GM23338 (cell line): ENCODE measurements around the gene WWOX. TPM values are rescaled to one million over a fixed set of nuclear protein-coding genes. Genes with fewer than 3 reads are reported as not detected.

ENCODE experiments used
- ATAC-seq: fragments of 200-7000 bp; cut with Tn5 transposase; 3 replicates; pipeline ENCODE4 v1.9.1; 2020
- DNase-seq: peaks from one replicate; pipeline ENCODE4 v3.0.0-alpha.2; 2015; ENCODE audit warnings: low spot score
- H2AFZ ChIP-seq: fragments of 200-600 bp; sonication (generic); 2 replicates; pipeline ENCODE4 v1.8.0; 2016; ENCODE audit warnings: antibody characterized with exemption, mild to moderate bottlenecking, moderate library complexity
- H3F3A ChIP-seq: fragments of 200-600 bp; sonication (generic); replicated peaks from 2 replicates; pipeline ENCODE4 v1.8.0; 2017; ENCODE audit warnings: antibody characterized with exemption, mixed run types, low read depth
- H3K27ac ChIP-seq: fragments of 200-600 bp; sonication (generic); 2 replicates; pipeline ENCODE4 v1.6.1; 2016; ENCODE audit warnings: low read depth
- H3K27me3 ChIP-seq: fragments of 200-600 bp; sonication (generic); 2 replicates; pipeline ENCODE4 v1.8.0; 2016; ENCODE audit warnings: mild to moderate bottlenecking, mixed run types, moderate library complexity; ENCODE audit not compliant: insufficient read depth
- H3K36me3 ChIP-seq: fragments of 200-600 bp; sonication (generic); 2 replicates; pipeline ENCODE4 v1.8.0; 2016; ENCODE audit warnings: mild to moderate bottlenecking; ENCODE audit not compliant: insufficient read depth
- H3K4me1 ChIP-seq: fragments of 200-600 bp; sonication (generic); 2 replicates; pipeline ENCODE4 v1.8.0; 2016; ENCODE audit warnings: mild to moderate bottlenecking, moderate library complexity; ENCODE audit not compliant: insufficient read depth
- H3K4me2 ChIP-seq: fragments of 200-600 bp; sonication (generic); 2 replicates; pipeline ENCODE4 v1.7.1; 2017; ENCODE audit warnings: mixed run types
- H3K4me3 ChIP-seq: fragments of 200-600 bp; sonication (generic); 2 replicates; pipeline ENCODE4 v1.6.1; 2016; ENCODE audit warnings: mixed run types
- H3K79me2 ChIP-seq: fragments of 200-600 bp; sonication (generic); replicated peaks from 2 replicates; pipeline ENCODE4 v1.8.0; 2017; ENCODE audit warnings: mild to moderate bottlenecking; ENCODE audit not compliant: insufficient read depth
- H3K9me2 ChIP-seq: fragments of 200-600 bp; sonication (generic); 2 replicates; pipeline ENCODE4 v1.8.0; 2017; ENCODE audit not compliant: insufficient read depth
- H4K20me1 ChIP-seq: fragments of 200-600 bp; sonication (generic); replicated peaks from 2 replicates; pipeline ENCODE4 v1.8.0; 2017; ENCODE audit warnings: mild to moderate bottlenecking; ENCODE audit not compliant: insufficient read depth
- H3K27ac Mint-ChIP-seq: 2 replicates; pipeline ENCODE4 v1.8.0; 2020; ENCODE audit warnings: inconsistent platforms, mild to moderate bottlenecking, moderate library complexity, mixed read lengths
- H3K27me3 Mint-ChIP-seq: 3 replicates; pipeline ENCODE4 v1.8.0; 2022; ENCODE audit warnings: low read depth, mild to moderate bottlenecking, moderate library complexity, mixed read lengths, inconsistent platforms; ENCODE audit not compliant: insufficient read depth, poor library complexity
- H3K36me3 Mint-ChIP-seq: 3 replicates; pipeline ENCODE4 v1.8.0; 2021; ENCODE audit warnings: low read depth, mild to moderate bottlenecking, inconsistent platforms, moderate library complexity, mixed read lengths
- H3K4me1 Mint-ChIP-seq: 3 replicates; pipeline ENCODE4 v1.8.0; 2020; ENCODE audit warnings: mild to moderate bottlenecking, inconsistent platforms, mixed read lengths
- H3K4me3 Mint-ChIP-seq: 3 replicates; pipeline ENCODE4 v1.8.0; 2021; ENCODE audit warnings: moderate library complexity, mild to moderate bottlenecking, inconsistent platforms, mixed read lengths
- H3K9me3 Mint-ChIP-seq: 3 replicates; pipeline ENCODE4 v1.8.0; 2020; ENCODE audit warnings: moderate library complexity, mild to moderate bottlenecking, inconsistent platforms, mixed read lengths
- CTCF ChIP-seq, 2 experiments: fragments of 200-600 bp in 1 of 2; sonication (generic) in 1 of 2; conservative IDR thresholded peaks; 2 replicates each; pipeline versions ENCODE4 v1.5.1 to v1.6.1; 2016 to 2017; ENCODE audit warnings: antibody characterized with exemption in 2 of 2, low read depth in 2 of 2, mild to moderate bottlenecking in 2 of 2, moderate library complexity in 1 of 2
- EZH2 ChIP-seq: fragments of 200-600 bp; sonication (generic); IDR thresholded peaks from one replicate; pipeline ENCODE4 v1.8.0; 2017; ENCODE audit warnings: antibody characterized with exemption, mild to moderate bottlenecking, low read depth; ENCODE audit not compliant: unreplicated experiment
- JUNB ChIP-seq: IDR thresholded peaks from one replicate; pipeline ENCODE4 v1.6.1; 2016; ENCODE audit warnings: antibody characterized with exemption; ENCODE audit not compliant: unreplicated experiment
- REST ChIP-seq: IDR thresholded peaks from one replicate; pipeline ENCODE4 v1.6.1; 2018; ENCODE audit warnings: antibody characterized with exemption; ENCODE audit not compliant: unreplicated experiment
- ZNF114 ChIP-seq: fragments of 250-450 bp; sonication (Bioruptor Pico); IDR thresholded peaks from 2 replicates; pipeline ENCODE4 v1.5.0; 2020; ENCODE audit warnings: mild to moderate bottlenecking, moderate library complexity
- ZNF331 ChIP-seq: fragments of 250-450 bp; sonication (Bioruptor Pico); IDR thresholded peaks from 2 replicates; pipeline ENCODE4 v1.5.0; 2020; ENCODE audit warnings: low read depth, mild to moderate bottlenecking, moderate library complexity
- ZNF462 ChIP-seq: fragments of 250-450 bp; sonication (Bioruptor Pico); IDR thresholded peaks from 2 replicates; pipeline ENCODE4 v1.5.0; 2020; ENCODE audit warnings: mild to moderate bottlenecking, moderate library complexity
- polyA plus RNA-seq: library from polyadenylated mRNA; unstranded; fragments of >200 nt; fragmentation: Nextera tagmentation; extraction: Ambion mirVana; gene quantifications from 2 replicates; pipeline ENCODE4 v1.2.1, GENCODE V29; 2016
- total RNA-seq: library from RNA; depleted of rRNA; stranded (reverse); fragments of >200 nt; shearing (Covaris generic); gene quantifications from 2 replicates; pipeline ENCODE4 v1.2.3, GENCODE V29; 2014

WWOX gene
- total and polyA plus RNA-seq, 2 experiments from 2014 or later, result 10.0 to 19.3 TPM

- peaks cover 2% of the 10 kb centered on the region for H3K27me3 Mint-ChIP-seq
- no peak for DNase-seq
- H3K27ac ChIP-seq, result no peak overlapping the region
Observed at GRCh38 chr16:78628461-78629045, 529.1 kb downstream of the WWOX start.

GRCh38 chr16:78629173-78629572, 529.7 kb downstream of the WWOX start:
- no peaks in the 10 kb centered on the region for H3K4me1 Mint-ChIP-seq
- Histone ChIP-seq H3K36me3 (no peaks in the 10 kb centered on the region), H3K79me2 (no peaks in the 10 kb centered on the region), H3K27me3 (no peaks in the 10 kb centered on the region), H3K4me3 (no peak overlapping the region), H3K27ac (no peak overlapping the region), H4K20me1 (no peaks in the 10 kb centered on the region), H3K4me1 (no peaks in the 10 kb centered on the region), H3K4me2 (no peak overlapping the region), H3F3A (no peaks in the 10 kb centered on the region), H3K9me2 (0 out of 2 replicates have a peak, but pooled peaks cover 5% of the 10 kb centered on the region), H2AFZ (no peak overlapping the region)
- DNase-seq (no peak), ATAC-seq (no peak)
- H3K36me3 Mint-ChIP-seq, result peaks cover 16% of the 10 kb centered on the region; the same call in 2 of the 3 replicates
- no peak overlapping the region for H3K27ac Mint-ChIP-seq
- H3K4me3 Mint-ChIP-seq, result no peak overlapping the region
- H3K27me3 Mint-ChIP-seq, result peaks cover 2% of the 10 kb centered on the region
- peaks cover 24% of the 10 kb centered on the region for H3K9me3 Mint-ChIP-seq
- TF ChIP-seq REST (no peak), ZNF462 (CRISPR knock-in tag) (no peak)

More at GRCh38 chr16:78628461-78629045, 529.1 kb downstream of the WWOX start:
- H3F3A ChIP-seq, result no peaks in the 10 kb centered on the region
- H3K9me2 ChIP-seq, result 0 out of 2 replicates have a peak, but pooled peaks cover 5% of the 10 kb centered on the region
- Mint-ChIP-seq H3K4me1 (no peaks in the 10 kb centered on the region), H3K9me3 (peaks cover 24% of the 10 kb centered on the region), H3K36me3 (peaks cover 15% of the 10 kb centered on the region; the same call in 2 of the 3 replicates), H3K27ac (no peak overlapping the region), H3K4me3 (no peak overlapping the region)
- no peak overlapping the region for H3K4me2 ChIP-seq
- no peak for TF ChIP-seq EZH2
- TF ChIP-seq ZNF114 (CRISPR knock-in tag), result no peak
- no peak for TF ChIP-seq JUNB
- no peak for TF ChIP-seq ZNF331 (CRISPR knock-in tag)
- TF ChIP-seq CTCF (conservative IDR thresholded peaks at IDR 0.05; ENCODE audit: low read depth in 2 of 2), result no peak
- ATAC-seq, result no peak
- H2AFZ ChIP-seq, result no peak overlapping the region
- no peaks in the 10 kb centered on the region for H4K20me1 ChIP-seq
- no peaks in the 10 kb centered on the region for H3K36me3 ChIP-seq
- H3K4me3 ChIP-seq, result no peak overlapping the region
- no peaks in the 10 kb centered on the region for H3K79me2 ChIP-seq
- H3K27me3 ChIP-seq, result no peaks in the 10 kb centered on the region
- no peaks in the 10 kb centered on the region for H3K4me1 ChIP-seq
